H1 (cell line): ENCODE results near the gene PDE1C. TPM values are rescaled to one million over a fixed set of nuclear protein-coding genes. Genes with fewer than 3 reads are reported as not detected.

ENCODE experiments used
- CTCF ChIA-PET: fragments of 300-600 bp; sonication (Branson Sonifier 250); formaldehyde crosslinking; loops from one replicate; lab custom pipeline; 2021; ENCODE audit not compliant: partially characterized antibody; lab: Charles Lee
- POLR2A ChIA-PET: fragments of 300-600 bp; sonication (Branson Sonifier 250); formaldehyde crosslinking; loops from one replicate; lab custom pipeline; 2021; ENCODE audit warnings: inconsistent platforms; ENCODE audit not compliant: partially characterized antibody; lab: Charles Lee
- DNase-seq, 2 experiments: peaks; one replicate each; pipeline versions ENCODE4 v3.0.0 to v3.0.0-alpha.2; 2010 to 2022; ENCODE audit warnings: low spot score in 2 of 2, low read depth in 1 of 2, mixed read lengths in 1 of 2
- FAIRE-seq: peaks from 2 replicates; lab custom pipeline; 2011; peaks lifted over from hg19 to GRCh38; lab: Jason Lieb, UNC
- H2AFZ ChIP-seq: 2 replicates; pipeline ENCODE4 v1.8.1; 2012; ENCODE audit warnings: low read length, inconsistent platforms
- H2AK5ac ChIP-seq: 2 replicates; pipeline ENCODE4 v1.6.1; 2013; ENCODE audit warnings: low read depth, low read length
- H2BK120ac ChIP-seq: replicated peaks from 2 replicates; pipeline ENCODE3; 2013; ENCODE audit warnings: low read depth, low read length, inconsistent platforms
- H2BK12ac ChIP-seq: 2 replicates; pipeline ENCODE4 v1.6.1; 2013; ENCODE audit warnings: low read depth, low read length
- H2BK15ac ChIP-seq: 2 replicates; pipeline ENCODE4 v1.6.1; 2013; ENCODE audit warnings: low read length
- H2BK20ac ChIP-seq: 2 replicates; pipeline ENCODE4 v1.6.1; 2013; ENCODE audit warnings: low read length
- H2BK5ac ChIP-seq: 2 replicates; pipeline ENCODE4 v1.6.1; 2013; ENCODE audit warnings: low read depth, low read length
- H3K14ac ChIP-seq: 2 replicates; pipeline ENCODE4 v1.6.1; 2013; ENCODE audit warnings: inconsistent platforms; ENCODE audit not compliant: insufficient read length
- H3K18ac ChIP-seq: 2 replicates; pipeline ENCODE4 v1.6.1; 2013; ENCODE audit warnings: low read length; ENCODE audit errors: extremely low read depth
- H3K23ac ChIP-seq: 2 replicates; pipeline ENCODE4 v1.6.1; 2013; ENCODE audit warnings: inconsistent platforms; ENCODE audit not compliant: insufficient read length
- H3K23me2 ChIP-seq: 2 replicates; pipeline ENCODE4 v1.6.1; 2013; ENCODE audit warnings: low read depth, low read length
- H3K27ac ChIP-seq: 2 replicates; pipeline ENCODE4 v1.6.1; 2011; ENCODE audit warnings: low read depth, low read length, inconsistent platforms
- H3K27me3 ChIP-seq, 4 experiments: replicated peaks in 1 of 4; 1 replicate in 1 of 4; 2 replicates in 3 of 4; pipeline versions ENCODE4 v1.6.1 to v1.8.1; 2011 to 2013; ENCODE audit warnings: low read length in 3 of 4, mild to moderate bottlenecking in 3 of 4, inconsistent platforms in 2 of 4, mixed read lengths in 2 of 4, moderate library complexity in 1 of 4; ENCODE audit not compliant: control insufficient read depth in 3 of 4, insufficient read depth in 3 of 4; ENCODE audit errors: extremely low read depth in 1 of 4
- H3K36me3 ChIP-seq, 4 experiments: 2 replicates each; pipeline versions ENCODE4 v1.6.1 to v1.8.1; 2011 to 2013; ENCODE audit warnings: mild to moderate bottlenecking in 4 of 4, low read length in 3 of 4, moderate library complexity in 2 of 4, control low read depth in 1 of 4, inconsistent platforms in 1 of 4; ENCODE audit not compliant: insufficient read depth in 4 of 4, control insufficient read depth in 2 of 4
- H3K4ac ChIP-seq: replicated peaks from 2 replicates; pipeline ENCODE3; 2013; ENCODE audit warnings: low read length, low read depth, mixed read lengths, inconsistent platforms; ENCODE audit not compliant: insufficient read length
- H3K4me1 ChIP-seq, 4 experiments: replicated peaks in 1 of 4; 1 replicate in 1 of 4; 2 replicates in 3 of 4; pipeline versions ENCODE4 v1.6.1 to v1.8.1; 2011 to 2013; ENCODE audit warnings: low read length in 3 of 4, inconsistent platforms in 2 of 4, mixed read lengths in 1 of 4; ENCODE audit not compliant: insufficient read depth in 4 of 4, control insufficient read depth in 3 of 4
- H3K4me2 ChIP-seq, 2 experiments: 2 replicates each; pipeline versions ENCODE4 v1.6.1 to v1.8.1; 2011 to 2013; ENCODE audit warnings: low read depth in 2 of 2, low read length in 2 of 2, control low read depth in 1 of 2, inconsistent platforms in 1 of 2, mild to moderate bottlenecking in 1 of 2; ENCODE audit not compliant: insufficient read depth in 1 of 2
- H3K4me3 ChIP-seq, 4 experiments: fragments of 200-600, 300-600 bp in 1 of 4; sonication (generic), shearing (Covaris generic), sonication (Bioruptor Twin) in 1 of 4; 2 replicates each; pipeline versions ENCODE4 v1.5.1 to v1.8.1; 2011 to 2016; ENCODE audit warnings: low read length in 4 of 4, low read depth in 3 of 4, control low read depth in 2 of 4, inconsistent platforms in 2 of 4, mild to moderate bottlenecking in 2 of 4, mixed read lengths in 1 of 4, moderate library complexity in 1 of 4; ENCODE audit not compliant: insufficient read depth in 2 of 4; ENCODE audit errors: extremely low read depth in 1 of 4
- H3K56ac ChIP-seq: replicated peaks from 2 replicates; pipeline ENCODE3; 2013; ENCODE audit warnings: low read depth, mild to moderate bottlenecking, mixed read lengths, low read length, inconsistent platforms; ENCODE audit not compliant: insufficient read length
- H3K79me1 ChIP-seq: 2 replicates; pipeline ENCODE4 v1.6.1; 2013; ENCODE audit warnings: low read depth, low read length, control low read depth
- H3K79me2 ChIP-seq, 2 experiments: 2 replicates each; pipeline versions ENCODE4 v1.6.1 to v1.8.1; 2012 to 2013; ENCODE audit warnings: low read length in 2 of 2, mild to moderate bottlenecking in 2 of 2, inconsistent platforms in 1 of 2; ENCODE audit not compliant: insufficient read depth in 2 of 2, control insufficient read depth in 1 of 2
- H3K9ac ChIP-seq, 4 experiments: replicated peaks in 1 of 4; 1 replicate in 1 of 4; 2 replicates in 3 of 4; pipeline versions ENCODE4 v1.6.1 to v1.8.1; 2011 to 2013; ENCODE audit warnings: low read depth in 3 of 4, low read length in 3 of 4, control low read depth in 2 of 4, mild to moderate bottlenecking in 2 of 4, moderate library complexity in 2 of 4, inconsistent platforms in 1 of 4; ENCODE audit errors: extremely low read depth in 1 of 4
- H3K9me3 ChIP-seq, 2 experiments: 2 replicates each; pipeline versions ENCODE4 v1.6.1 to v1.8.1; 2012 to 2013; ENCODE audit warnings: mild to moderate bottlenecking in 2 of 2, moderate library complexity in 2 of 2, control low read depth in 1 of 2, inconsistent platforms in 1 of 2, low read depth in 1 of 2, low read length in 1 of 2, mixed read lengths in 1 of 2; ENCODE audit not compliant: insufficient read depth in 2 of 2
- H4K20me1 ChIP-seq, 2 experiments: replicated peaks in 1 of 2; 2 replicates each; pipeline versions ENCODE3 to v1.8.1; 2011 to 2013; ENCODE audit warnings: inconsistent platforms in 2 of 2, low read length in 2 of 2, mild to moderate bottlenecking in 1 of 2; ENCODE audit not compliant: insufficient read depth in 2 of 2, control insufficient read depth in 1 of 2
- H4K5ac ChIP-seq: 2 replicates; pipeline ENCODE4 v1.6.1; 2013; ENCODE audit warnings: low read length, low read depth, mixed read lengths, inconsistent platforms; ENCODE audit not compliant: insufficient read length
- H4K8ac ChIP-seq: 2 replicates; pipeline ENCODE4 v1.8.0; 2013; ENCODE audit warnings: mild to moderate bottlenecking, moderate library complexity, low read length, inconsistent platforms; ENCODE audit not compliant: insufficient read depth; ENCODE audit errors: extremely low read depth
- H4K91ac ChIP-seq: replicated peaks from 2 replicates; pipeline ENCODE3; 2013; ENCODE audit warnings: low read length, mixed read lengths, inconsistent platforms; ENCODE audit not compliant: insufficient read length
- ASH2L ChIP-seq: fragments of 200-600, 300-600 bp; sonication (generic); IDR thresholded peaks from one replicate; pipeline ENCODE4 v1.7.1; 2017; ENCODE audit warnings: low read length
- ATF3 ChIP-seq: IDR thresholded peaks from 2 replicates; pipeline ENCODE4 v1.6.1; 2011; ENCODE audit warnings: low read depth, mild to moderate bottlenecking, low read length; ENCODE audit not compliant: insufficient read depth
- BACH1 ChIP-seq: IDR thresholded peaks from 2 replicates; pipeline ENCODE4 v1.6.1; 2012; ENCODE audit warnings: low read length, improper control_type of control experiment
- EZH2 ChIP-seq: fragments of 200-600 bp; sonication (generic); IDR thresholded peaks from 2 replicates; pipeline ENCODE4 v1.7.1; 2012; ENCODE audit warnings: low read depth, mild to moderate bottlenecking, moderate library complexity, low read length, inconsistent platforms; ENCODE audit not compliant: severe bottlenecking
- HDAC2 ChIP-seq, 2 experiments: fragments of 300-600 bp in 1 of 2; sonication (generic) in 1 of 2; IDR thresholded peaks; 2 replicates each; pipeline ENCODE4 v1.6.1; 2011 to 2012; ENCODE audit warnings: low read depth in 2 of 2, low read length in 2 of 2, mild to moderate bottlenecking in 2 of 2, moderate library complexity in 2 of 2, borderline replicate concordance in 1 of 2, inconsistent platforms in 1 of 2
- NANOG ChIP-seq: IDR thresholded peaks from 2 replicates; pipeline ENCODE4 v1.6.1; 2011; ENCODE audit warnings: low read length, low read depth, mild to moderate bottlenecking, inconsistent platforms; ENCODE audit not compliant: insufficient read depth, poor library complexity, severe bottlenecking
- POU5F1 ChIP-seq: IDR thresholded peaks from 2 replicates; pipeline ENCODE4 v1.6.1; 2011; ENCODE audit warnings: low read depth, mild to moderate bottlenecking, low read length, moderate library complexity
- RBBP5 ChIP-seq: IDR thresholded peaks from 2 replicates; pipeline ENCODE4 v1.7.1; 2012; ENCODE audit warnings: low read depth, mild to moderate bottlenecking, inconsistent platforms, low read length, moderate library complexity, borderline replicate concordance
- RXRA ChIP-seq: IDR thresholded peaks from 2 replicates; pipeline ENCODE4 v1.6.1; 2011; ENCODE audit warnings: low read depth, mild to moderate bottlenecking, low read length, moderate library complexity; ENCODE audit not compliant: insufficient read depth
- TAF7 ChIP-seq: optimal IDR thresholded peaks from 2 replicates; pipeline ENCODE3; 2011; ENCODE audit warnings: low read depth, mild to moderate bottlenecking, inconsistent platforms, low read length, moderate library complexity, borderline replicate concordance
- TCF12 ChIP-seq: IDR thresholded peaks from 2 replicates; pipeline ENCODE4 v1.6.1; 2011; ENCODE audit warnings: low read depth, mild to moderate bottlenecking, low read length
- USF2 ChIP-seq: IDR thresholded peaks from 2 replicates; pipeline ENCODE4 v1.6.1; 2011; ENCODE audit warnings: low read length, improper control_type of control experiment
- YY1 ChIP-seq: IDR thresholded peaks from 2 replicates; pipeline ENCODE4 v1.6.1; 2011; ENCODE audit warnings: low read depth, mild to moderate bottlenecking, low read length
- WGBS, 2 experiments: shearing (Covaris generic) in 1 of 2; methylation state at CpG; one replicate each; pipeline versions ENCODE4 v1.1.6 to v1.1.7; 2013 to 2015; ENCODE audit warnings: low lambda C conversion rate in 2 of 2, mixed read lengths in 2 of 2, inconsistent platforms in 1 of 2, low coverage in 1 of 2, missing lambda C conversion rate in 1 of 2; ENCODE audit not compliant: insufficient replicate concordance in 2 of 2, insufficient coverage in 1 of 2, insufficient read length in 1 of 2; ENCODE audit errors: extremely low coverage in 1 of 2, missing lambda C conversion rate in 1 of 2; 5-methylcytosine and 5-hydroxymethylcytosine counted together
- polyA plus RNA-seq, 7 experiments: library from polyadenylated mRNA; depleted of rRNA in 3 of 7; stranded (reverse) in 5 of 7; unstranded in 2 of 7; fragments of >200 nt in 5 of 7; fragments of 200-250 nt in 2 of 7; gene quantifications; 1 replicate in 5 of 7; 2 replicates in 1 of 7; 4 replicates in 1 of 7; pipeline versions ENCODE4 v1.2.1 to v1.2.3, GENCODE V29; 2011 to 2013; ENCODE audit warnings: missing spikeins in 2 of 7, mixed read lengths in 2 of 7
- total RNA-seq: library from RNA; stranded (reverse); fragmentation: NEBNext Ultra II Directional; extraction: Animal tissue kit (Norgen Biotek cat#: 25700); gene quantifications from 2 replicates; pipeline ENCODE4 v1.2.1, GENCODE V29; 2021

Gene PDE1C
- total and polyA plus RNA-seq, 2 of the 8 experiments (the other 6 are each of a cell fraction or from before 2014, with no cell fraction given), result 0.11 to 1.1 TPM

- H3K56ac ChIP-seq, result no peak overlapping the region
- no peak overlapping the region for H4K8ac ChIP-seq
- H3K27me3 ChIP-seq, result no peaks in the 10 kb centered on the region
- H2BK15ac ChIP-seq, result no peak overlapping the region
- no peaks in the 10 kb centered on the region for H3K79me1 ChIP-seq
- ChIA-PET POLR2A (no interaction called here), CTCF (no interaction called here)
- H3K9me3 ChIP-seq, result no peaks in the 10 kb centered on the region
- no peak overlapping the region for H3K4ac ChIP-seq
- H3K9ac ChIP-seq, result no peak overlapping the region
- no peaks in the 10 kb centered on the region for H3K23me2 ChIP-seq
- no peak overlapping the region for H2BK120ac ChIP-seq
- no peak for DNase-seq
- no peaks in the 10 kb centered on the region for H3K36me3 ChIP-seq
- no peak overlapping the region for H4K5ac ChIP-seq
- no peak overlapping the region for H2AK5ac ChIP-seq
- H2BK5ac ChIP-seq, result no peak overlapping the region
- no peak overlapping the region for H2BK12ac ChIP-seq
- no peaks in the 10 kb centered on the region for H4K20me1 ChIP-seq
- no peak overlapping the region for H3K4me3 ChIP-seq
- peaks cover 0 to 3% (median 0%) of the 10 kb centered on the region in 4 experiments; a peak in 2 of 7 replicates for H3K4me1 ChIP-seq
- no peaks in the 10 kb centered on the region for H3K79me2 ChIP-seq
- H2BK20ac ChIP-seq, result no peak overlapping the region
- H3K18ac ChIP-seq, result no peak overlapping the region
- no peak overlapping the region for H4K91ac ChIP-seq
- H3K23ac ChIP-seq, result no peak overlapping the region
- H3K14ac ChIP-seq, result no peak overlapping the region
- no peak overlapping the region for H3K27ac ChIP-seq
- H3K4me2 ChIP-seq, result no peak overlapping the region
- FAIRE-seq, result no peak
- no peak overlapping the region for H2AFZ ChIP-seq
- 86% methylated on average over 5 of the region's 5 CpGs; no CpG with 5 or more reads in 1 of the 2 experiments for WGBS, 2 experiments
- TF ChIP-seq TAF7, result no peak
- no peak for TF ChIP-seq EZH2
- no peak for TF ChIP-seq ATF3
- no peak for TF ChIP-seq ASH2L
- no peak for TF ChIP-seq HDAC2 (IDR thresholded peaks at IDR 0.05; ENCODE audit: borderline replicate concordance in 1 of 2, low read depth in 2 of 2, low read length in 2 of 2)
- TF ChIP-seq RXRA, result no peak
- no peak for TF ChIP-seq BACH1
- no peak for TF ChIP-seq RBBP5
- TF ChIP-seq TCF12, result no peak
- TF ChIP-seq NANOG, result no peak
- no peak for TF ChIP-seq POU5F1
- no peak for TF ChIP-seq YY1
- TF ChIP-seq USF2, result no peak
Measured at GRCh38 chr7:31955021-31955420, 115.2 kb downstream of the PDE1C start.
